GM21515 (cell line): ENCODE results near the gene TUSC2.

Source experiments
- ATAC-seq: cut with Tn5 transposase; IDR thresholded peaks from one replicate; pipeline ENCODE4 v1.9.1; 2021; ENCODE audit not compliant: unreplicated experiment

The TUSC2 gene

DNA sequence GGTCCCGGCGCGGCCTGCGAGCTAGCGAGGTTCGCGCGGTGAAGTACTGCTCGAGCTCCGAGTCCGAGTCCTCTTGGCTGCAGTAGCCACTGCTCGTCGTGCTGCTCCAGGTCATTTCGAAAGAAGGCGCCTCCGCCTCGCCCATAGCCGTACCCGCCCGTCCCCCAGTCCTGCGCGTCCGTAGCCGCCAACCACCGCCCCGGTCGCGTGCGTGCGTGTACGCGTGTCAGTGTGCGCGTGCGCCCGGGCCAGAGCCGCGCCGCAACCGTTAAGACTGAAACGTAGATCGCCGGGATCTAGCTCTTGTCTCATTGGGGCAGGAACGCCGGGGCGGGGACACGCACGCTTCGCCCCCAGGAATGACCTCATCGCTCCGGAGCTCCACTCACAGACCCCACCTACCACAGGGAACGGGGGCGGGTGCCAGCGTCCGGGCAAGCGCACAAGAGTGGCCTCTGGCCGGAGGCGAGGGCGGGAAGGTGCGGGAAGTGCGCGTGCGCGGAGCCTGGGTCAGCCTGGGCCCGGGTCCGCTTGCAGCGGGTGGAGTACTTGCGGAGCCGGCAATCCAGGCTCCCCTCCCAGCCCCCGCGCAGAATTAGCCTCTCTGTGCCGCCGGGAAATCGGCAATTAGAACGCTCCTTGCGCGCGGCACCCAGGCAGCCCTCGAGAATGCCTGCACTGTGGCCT lies 9.3 kb upstream of the TUSC2 start:
- peak; percentile 76 for ATAC-seq

DNA sequence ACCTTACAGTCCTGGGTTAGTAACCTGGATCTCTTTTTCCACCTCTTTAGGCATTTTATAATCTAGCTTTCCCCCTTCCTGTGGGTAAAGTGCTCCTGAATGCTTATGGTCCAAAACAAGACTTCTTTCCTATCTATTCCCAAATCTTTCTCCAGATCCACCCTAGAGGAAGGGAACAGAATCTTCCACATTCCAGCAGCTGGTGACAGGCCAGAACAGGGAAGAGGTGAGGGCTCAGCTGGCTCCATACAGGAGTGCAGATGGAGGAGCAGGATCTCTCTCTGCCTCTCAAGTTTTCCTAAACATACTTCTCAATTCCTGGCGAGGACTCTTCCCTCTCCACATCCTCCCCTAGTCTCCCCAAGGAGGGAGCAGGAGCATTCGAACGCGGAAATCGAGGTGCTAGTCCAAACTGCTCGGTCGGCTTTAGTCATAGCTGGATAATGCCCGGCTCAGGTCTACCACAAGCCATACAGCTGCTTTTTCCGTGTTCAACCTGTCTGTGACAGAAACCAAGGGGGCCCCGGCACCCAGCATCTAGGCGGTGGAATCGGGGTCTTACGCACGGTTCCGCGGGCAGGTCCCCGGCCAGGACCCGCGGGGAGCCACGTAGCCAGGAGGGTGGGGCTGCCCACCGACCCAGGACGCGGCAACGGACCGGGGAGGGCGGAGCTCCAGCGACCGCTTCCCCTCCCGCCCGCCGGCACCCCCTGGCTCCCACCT lies 8.6 kb upstream of the TUSC2 start:
- peak; percentile 30 for ATAC-seq

DNA sequence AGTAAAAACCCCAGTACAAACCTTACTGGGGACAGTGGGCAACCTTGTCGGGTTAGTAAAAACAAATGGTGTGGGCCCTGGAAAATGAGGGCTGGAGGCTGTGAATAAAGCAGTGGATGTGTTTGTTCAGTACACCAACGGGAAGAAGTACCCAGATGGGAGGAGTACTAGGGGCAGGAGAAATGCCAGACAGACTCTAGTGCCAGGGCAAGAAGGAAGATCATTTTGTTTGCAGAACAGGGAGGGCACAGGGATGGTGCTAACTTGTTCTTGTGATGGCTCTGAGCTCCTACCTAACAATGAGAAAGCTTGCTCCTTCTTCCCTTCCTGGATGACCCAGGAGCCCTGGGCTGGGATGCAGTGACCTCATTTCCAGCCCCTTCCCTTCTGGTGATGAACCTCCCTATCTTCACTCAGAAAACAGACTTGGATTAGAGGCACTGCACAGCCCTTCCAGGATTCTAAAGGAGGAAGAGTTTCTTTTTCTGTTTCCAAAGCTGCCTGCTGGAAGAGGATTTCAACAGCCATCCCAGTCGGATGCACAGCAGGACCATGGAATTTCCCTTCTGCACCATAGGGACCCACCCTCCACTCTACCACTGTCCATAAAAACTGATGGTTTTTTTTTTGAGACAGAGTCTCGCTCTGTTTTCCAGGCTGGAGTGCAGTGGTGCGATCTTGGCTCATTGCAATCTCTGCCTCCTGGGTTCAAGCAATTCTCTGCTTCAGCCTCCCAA lies 6.5 kb upstream of the TUSC2 start:
- no peak for ATAC-seq

DNA sequence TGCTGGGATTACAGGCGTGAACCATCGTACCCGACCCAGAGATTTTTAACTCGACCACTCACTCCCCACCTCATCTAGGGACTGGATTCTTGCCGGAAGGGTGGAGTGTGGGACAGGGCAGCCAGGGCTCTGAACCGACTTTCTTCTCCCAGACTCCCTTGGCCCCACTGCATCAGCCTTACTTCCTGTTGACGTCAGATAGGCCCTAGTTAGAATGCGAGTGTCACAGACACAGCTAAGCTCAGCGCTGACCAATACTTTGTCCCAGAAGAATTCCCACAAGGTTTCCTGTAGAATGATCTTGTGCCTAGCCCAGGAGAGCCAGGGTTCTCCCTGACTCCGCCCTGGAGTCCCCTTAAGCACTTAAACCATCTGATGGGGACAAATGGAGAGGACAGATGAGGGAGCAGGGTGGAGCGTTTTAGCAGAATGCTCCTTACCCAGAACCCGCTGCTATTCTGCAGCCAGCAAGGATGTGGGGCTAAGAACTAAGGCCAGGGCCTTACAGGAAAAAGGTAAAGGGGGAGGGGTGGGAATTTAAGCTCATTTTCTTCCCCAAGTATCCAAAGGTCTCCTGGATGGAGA lies 5.8 kb upstream of the TUSC2 start:
- no peak for ATAC-seq

DNA sequence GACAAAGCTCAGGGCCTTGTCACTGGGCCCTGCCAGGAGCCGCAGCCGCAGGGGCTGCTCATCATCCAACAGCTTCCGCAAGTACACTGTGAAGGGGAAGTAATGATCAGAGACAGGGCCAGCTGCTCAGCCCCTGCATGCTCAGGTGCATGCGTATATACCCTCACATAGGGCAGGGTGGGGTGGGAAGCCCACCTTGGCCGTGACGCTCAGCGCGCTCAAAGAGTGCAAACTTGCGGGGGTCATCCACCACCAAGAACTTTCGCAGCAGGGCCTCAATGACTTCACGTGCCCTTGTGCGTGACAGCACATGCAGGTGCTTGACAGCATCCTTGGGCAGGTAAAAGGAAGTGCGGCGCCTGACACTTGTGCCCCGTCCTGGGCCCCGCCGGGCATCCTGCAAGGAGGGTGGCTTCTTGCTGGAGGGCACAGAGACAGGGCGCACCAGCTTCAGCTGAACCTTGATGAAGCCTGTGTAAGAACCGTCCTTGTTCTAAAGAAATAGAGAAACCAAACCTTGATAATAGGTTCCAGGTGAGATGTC lies 3.4 kb upstream of the TUSC2 start:
- no peak for ATAC-seq

DNA sequence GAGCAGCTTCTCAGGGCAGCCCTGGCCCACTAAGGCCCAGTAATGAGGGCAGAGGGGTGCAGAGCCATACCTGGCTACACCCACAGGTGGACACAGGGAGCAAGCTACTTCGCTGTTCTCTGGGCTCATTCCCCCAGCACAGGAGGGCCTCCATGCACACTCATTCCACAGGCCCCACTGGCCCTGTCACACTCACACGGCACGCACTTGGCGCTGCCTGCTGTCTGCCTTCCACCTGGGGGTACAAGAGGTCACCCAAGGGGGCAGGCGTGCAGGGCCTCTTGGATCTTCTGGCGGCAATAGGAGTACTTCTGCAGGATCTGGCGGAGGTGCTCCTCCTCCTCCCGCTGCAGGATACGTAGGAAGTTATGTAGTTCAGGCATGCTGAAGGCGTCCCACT lies 2.3 kb upstream of the TUSC2 start:
- no peak for ATAC-seq

DNA sequence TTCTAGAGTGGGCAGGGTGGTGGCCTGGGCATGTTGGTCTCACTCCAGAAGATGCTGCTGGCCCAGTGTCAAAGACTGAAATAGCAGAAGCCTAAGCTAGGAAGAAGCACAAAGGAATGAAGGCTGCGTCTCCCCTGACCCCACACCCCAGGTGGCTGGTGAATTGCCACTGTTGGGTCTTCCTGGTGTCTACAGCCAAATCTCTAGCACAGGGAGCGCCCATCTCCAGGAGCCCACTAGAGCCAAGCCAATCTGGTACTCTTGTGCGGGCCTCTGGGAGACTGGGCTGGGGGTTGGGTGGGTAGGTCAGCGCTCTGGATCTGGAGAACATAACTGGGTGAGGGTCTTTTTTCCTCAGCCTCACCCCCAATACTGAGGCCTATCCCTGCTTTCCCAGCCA lies 894 bp downstream of the TUSC2 start:
- ATAC-seq = no peak

DNA sequence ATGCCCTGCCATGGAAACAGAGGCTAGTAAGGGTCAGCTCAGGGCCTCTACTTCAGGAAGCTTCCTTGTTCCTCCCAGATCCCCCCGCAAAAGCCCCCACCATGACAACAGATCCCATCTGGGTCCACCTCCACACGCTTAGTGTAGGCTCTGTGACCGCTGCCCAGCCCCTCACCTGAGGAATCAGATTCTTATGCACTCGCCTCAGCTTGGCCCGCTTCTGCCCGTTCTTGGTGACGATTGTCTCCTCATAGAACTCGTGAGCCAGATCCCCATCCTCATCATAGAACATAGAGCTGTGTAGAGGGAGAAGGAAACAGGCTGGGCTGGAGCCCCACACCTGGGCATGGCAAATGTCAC lies 1.9 kb downstream of the TUSC2 start:
- ATAC-seq = no peak

DNA sequence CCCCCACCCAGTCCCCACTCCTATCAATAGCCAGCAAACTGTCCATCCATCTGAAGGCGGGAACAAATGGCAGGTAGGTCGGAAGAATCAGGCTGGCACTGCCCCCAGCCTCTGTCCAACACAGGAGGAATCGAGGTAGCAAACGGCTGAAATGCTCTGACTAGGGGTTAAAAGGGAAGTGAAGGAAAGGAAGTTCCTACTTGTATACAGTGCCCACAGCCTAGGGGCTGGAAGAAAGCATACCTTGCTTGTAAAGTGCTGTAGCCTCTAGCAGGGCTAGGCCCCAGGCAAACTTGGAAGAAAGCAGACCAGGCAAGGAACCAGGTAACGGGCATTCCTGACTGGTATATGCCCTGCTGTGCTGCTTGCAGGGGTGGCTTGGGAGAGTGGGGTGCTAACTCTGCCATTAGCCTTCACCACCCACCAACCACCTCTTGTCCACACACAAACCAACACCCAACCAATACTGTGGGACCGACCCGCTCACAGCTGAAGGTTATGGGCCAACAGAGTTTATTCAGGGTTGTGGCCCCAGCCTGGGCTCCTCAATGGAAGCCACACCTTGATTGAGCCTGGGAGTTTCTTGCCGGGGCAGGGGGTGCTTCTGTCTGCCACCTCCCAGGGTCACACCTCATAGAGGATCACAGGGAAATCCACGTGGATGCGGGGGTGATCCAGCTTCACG lies 2.4 kb downstream of the TUSC2 start:
- ATAC-seq = no peak

DNA sequence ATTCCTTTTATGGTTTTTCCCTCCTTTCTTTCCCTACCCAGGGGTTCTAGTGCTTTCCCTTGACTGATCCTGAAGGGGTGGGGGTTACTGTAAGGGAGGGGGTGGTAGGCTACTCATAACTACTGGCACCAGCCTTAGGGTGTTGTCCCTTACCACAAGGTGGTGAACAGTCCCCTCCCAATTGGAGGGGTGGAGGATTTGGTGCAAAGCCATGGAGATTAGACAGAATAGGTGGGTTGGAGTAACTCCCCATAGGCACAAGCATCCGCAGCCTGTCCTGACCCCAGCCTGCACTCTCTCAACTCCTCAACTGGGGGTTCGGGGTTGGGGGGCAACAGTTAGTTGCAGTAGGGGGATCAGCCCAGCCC lies 2.9 kb downstream of the TUSC2 start:
- ATAC-seq = no peak

DNA sequence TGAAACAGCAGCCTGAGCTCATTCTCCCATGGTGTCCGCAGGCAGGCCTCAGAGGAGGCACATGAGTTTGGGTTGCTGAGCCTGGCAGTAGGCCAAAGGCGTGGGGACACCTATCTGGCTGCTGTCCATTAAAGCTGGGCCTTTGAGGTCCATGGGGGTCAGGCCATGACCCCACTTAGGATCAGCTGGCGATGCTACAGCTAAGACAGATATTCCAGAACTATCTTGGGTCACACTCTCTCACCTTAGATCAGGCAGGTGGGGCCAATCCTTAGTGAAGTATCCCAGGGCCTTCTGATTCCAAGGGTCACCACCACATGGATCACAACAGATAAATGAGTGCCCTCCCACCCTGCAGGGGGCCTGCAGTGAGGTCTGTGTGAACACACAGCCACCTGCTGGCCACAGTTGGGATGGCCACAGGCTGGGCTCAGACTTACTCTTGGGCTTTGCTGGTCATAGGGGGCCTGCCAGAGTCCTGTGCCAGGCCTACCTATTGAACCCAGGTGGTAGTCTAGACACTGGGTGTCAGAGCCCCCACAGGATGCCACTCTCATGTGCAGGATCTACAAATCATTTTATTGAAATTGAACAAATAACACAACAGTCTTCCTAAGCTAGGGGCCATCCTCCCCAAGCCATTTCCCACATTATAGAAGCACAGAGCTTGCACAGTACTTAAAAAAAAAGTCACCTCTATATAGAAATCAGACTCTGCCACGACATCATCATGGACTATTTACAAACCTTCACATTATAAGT lies 3.5 kb downstream of the TUSC2 start:
- no peak for ATAC-seq

DNA sequence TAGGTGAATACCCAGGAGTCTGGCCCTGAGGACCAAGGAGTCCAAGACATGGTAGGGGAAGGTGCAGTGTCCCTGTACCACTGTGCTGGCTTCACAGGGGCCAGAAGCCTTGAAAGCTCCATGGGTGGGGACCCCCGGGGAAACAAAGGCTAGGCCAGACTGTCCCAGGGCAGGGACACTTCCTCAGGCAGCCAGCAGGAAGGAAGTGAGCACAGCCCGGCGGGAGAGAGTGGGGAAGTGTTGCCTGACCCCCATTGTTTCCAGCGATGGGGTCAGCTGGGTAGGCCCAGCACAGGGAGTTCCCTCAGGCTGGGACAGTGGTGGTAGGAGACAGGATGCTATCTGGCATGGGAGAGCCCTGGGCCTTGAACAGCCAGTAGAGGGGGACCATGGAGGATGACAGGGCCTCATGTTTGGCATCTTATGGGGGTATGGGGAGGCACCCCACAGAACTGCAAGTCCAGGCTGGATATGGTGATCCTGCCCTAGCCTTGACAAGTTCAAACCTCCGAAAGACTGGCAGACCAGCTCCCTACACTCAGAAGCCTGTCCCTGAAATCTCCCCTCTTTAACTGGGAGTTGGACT lies 4.3 kb downstream of the TUSC2 start:
- ATAC-seq = no peak

DNA sequence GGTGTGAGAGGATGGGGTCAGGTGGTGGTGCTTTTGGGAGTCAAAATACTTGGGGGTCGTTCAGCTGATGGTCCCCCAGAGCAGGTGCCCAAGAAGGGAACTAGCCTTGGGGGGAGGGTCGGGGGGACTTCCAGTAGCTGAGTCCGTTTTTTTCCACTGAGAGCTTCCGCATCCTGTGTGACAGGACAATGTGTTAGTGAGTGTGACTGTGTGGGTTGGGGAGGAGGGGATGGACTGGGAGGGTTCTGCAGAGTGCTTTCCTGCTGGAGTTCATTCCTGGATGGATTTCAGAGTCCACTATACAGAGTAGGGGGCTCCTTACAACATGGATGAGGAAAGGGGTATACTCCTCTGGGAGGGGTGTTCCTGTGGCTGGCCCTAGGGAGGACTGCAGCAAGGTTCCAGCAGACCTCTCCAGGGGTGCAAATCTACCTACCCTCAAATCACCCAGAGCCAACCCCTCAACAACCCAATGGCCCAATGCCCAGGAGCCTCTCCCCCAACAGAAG lies 4.9 kb downstream of the TUSC2 start:
- no peak for ATAC-seq

DNA sequence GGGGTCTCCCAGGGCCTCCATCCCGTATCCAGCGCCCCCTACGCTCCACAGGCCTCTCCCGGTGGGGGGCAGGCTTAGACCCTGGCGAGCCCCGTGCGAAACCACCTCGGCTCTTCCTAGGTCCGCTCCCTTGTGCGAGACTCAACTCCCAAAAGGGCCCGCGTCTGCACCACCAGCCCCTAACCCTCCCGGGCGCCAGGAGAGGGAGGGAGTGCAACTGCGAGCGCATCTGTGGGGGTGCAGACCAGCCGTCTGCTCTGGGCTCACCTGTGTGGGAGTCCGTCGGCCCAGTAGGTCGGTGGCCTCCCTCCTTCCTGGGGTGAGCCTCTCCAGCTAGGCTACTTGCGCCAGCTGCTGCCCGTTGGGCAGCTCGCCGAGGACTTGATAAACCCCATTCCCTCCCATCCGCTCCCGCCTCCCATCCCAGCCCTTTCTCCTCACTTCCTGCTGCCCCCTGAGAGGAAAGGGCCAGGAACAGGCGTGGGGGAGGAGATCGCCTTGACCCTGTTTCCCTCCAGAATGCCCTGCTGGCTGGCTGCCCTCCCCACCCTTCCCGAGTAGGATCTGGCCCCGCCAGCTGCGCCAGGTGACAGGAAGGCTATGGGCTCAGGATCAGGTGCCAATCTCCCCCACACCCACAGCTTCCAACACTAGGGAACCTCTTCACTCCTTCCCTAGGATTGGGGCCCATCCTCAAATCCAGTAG lies 5.5 kb downstream of the TUSC2 start, which contains the start of gene HYAL2:
Gene HYAL2, minus strand, starts transcription at position 360 of the 706 bp plus-strand sequence. CDS start 2,256 bp downstream, outside the sequence.
- ATAC-seq = no peak

DNA sequence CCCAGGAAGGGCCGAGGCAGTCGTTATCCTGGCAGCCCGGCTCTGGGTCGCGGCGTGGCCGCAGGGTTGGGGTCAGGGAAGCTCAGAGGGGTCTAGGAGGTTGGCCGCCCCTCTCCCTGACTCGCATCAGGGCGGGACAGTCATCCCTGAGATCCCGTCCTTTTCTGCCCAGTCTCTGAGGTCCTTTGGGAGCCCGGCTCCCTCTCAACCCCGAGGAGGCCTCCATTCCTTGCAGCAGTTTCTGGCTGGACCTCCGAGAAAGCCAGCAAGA lies 6.0 kb downstream of the TUSC2 start:
- ATAC-seq = no peak

DNA sequence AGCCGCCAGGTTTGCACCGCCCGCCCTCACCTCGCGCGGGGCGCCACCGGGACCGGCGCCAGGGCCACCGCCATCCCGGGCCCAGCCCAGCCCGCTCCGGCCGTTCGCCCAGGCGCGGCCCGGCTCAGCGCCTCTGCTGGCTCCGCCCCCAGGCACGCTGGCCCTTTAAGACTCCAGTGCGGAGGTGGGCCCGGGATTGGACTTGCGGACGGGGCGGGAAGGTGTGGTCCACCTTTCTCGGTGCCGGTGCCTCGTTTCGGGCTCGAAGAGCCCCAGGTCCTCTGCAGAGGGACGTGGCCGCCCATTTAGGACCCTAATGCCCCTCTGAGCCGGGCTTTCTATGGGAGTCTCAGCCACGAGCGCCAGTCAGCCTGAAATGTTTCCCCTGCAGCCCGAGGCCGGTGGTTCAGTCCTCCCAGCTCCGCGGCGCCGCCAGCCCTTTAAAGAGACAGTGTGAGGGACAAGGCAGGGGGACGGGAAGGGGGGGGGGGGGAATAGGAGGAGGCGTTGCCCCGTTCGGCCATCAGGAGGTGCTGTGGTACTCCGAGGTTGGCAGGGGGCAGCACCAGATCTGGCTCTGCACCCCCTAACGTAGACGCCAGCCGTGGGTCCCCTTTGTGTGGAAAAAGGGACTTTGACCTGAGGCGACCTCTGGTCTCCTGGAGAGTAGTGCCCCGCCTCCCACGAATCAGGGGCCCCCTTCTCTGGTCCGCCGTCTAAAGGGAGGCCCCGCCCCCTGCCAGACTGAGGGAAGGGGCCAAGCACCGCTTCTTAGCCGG lies 6.5 kb downstream of the TUSC2 start:
- peak; percentile 70 for ATAC-seq

DNA sequence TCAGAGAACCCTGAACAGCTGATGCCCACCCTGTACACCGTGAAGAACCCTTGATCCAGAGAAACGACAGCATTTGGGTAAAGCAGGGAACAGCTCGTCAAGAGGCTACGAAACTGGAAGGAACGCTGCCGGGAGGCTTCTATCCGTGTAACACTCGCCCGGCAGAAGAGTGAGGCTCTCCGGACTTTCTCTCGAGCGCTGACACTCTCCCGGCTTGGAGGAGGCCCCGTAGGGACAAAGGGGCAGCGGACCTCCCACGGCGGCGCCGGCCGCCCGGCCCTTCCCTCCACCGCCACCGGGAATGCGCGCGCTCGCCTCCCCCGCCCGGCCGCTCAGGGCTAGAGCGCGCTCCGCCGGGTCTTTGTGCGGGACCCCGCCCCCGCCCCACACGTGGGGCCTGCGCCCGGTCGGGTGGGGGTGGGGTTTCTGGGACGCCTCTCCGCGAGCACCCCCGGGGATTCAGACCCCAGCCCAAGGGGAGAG lies 7.1 kb downstream of the TUSC2 start:
- ATAC-seq = peak; percentile 51

DNA sequence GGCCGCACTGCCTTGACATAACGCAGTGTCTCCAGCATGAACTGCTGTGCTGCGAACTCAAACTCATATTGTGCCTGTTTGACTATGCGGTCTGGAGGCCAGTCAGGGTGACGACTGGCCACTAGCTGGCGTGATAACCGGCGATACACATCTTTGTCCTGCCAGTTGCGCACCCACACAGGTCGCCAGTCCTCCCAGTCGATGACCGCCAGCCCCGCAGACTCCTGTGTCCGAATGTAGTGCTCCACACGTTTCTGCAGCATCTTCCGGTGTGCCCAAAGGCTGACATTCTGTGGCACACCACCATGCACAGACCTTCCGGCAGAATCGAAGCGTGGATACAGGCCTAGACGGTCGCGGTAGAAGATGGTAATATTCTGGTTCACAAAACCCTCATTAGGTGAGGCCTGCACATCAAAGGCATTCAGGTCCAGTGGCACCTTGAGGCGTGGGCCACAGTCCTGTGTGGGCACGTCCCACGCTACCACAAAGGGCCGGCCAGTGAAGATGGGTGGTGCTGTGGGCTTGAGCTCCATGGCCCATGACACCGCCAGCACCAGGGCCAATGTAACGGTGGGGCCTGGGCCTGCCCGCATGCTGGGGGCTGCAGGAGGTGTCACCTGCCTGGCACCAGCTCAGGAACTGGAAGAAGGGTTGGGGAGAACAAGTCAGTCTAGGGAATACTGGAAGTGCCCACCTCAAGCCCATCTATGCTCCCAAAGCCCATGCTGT lies 8.0 kb downstream of the TUSC2 start:
- no peak for ATAC-seq
